ENCODE measurements around the gene MAGED4.
"Not testable (repeated sequence)": the region's sequence is repeated elsewhere in the genome, so short reads cannot be mapped to it uniquely, and the experiment has no call there.

Gene MAGED4, protein sequence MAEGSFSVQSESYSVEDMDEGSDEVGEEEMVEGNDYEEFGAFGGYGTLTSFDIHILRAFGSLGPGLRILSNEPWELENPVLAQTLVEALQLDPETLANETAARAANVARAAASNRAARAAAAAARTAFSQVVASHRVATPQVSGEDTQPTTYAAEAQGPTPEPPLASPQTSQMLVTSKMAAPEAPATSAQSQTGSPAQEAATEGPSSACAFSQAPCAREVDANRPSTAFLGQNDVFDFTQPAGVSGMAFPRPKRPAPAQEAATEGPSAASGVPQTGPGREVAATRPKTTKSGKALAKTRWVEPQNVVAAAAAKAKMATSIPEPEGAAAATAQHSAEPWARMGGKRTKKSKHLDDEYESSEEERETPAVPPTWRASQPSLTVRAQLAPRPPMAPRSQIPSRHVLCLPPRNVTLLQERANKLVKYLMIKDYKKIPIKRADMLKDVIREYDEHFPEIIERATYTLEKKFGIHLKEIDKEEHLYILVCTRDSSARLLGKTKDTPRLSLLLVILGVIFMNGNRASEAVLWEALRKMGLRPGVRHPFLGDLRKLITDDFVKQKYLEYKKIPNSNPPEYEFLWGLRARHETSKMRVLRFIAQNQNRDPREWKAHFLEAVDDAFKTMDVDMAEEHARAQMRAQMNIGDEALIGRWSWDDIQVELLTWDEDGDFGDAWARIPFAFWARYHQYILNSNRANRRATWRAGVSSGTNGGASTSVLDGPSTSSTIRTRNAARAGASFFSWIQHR

DNA sequence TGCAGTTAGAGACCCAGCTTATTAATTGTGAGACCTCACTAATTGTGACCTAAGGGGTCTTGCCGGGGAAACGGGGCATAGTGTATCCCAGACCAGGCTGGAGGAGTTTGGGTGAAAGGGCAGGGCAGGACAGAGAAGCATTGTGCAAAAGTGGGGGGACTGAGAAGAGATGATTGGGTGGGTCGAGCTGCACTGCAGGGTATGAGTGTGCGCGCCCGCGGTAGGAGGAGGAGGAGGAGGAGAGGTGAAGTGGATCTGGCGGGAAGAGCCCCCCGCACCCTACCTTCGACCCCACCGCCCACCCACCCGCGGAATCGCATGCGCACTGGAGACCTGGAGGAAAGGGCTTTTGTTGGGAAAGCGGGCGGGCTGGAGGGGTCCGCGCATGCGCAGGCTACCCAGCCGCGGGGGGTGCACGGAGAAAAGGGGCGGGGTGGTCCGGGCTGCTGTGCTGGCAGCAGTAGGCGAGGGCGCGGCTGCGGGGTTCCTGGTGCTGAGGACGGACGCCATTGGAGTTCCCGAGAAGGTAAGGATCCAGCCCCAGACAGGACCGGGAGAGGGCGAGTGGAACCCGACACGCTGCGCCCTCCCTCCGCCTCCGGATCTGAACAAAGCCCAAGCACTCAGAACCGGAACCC, at the start of gene MAGED4:
MAGED4 (plus strand) TSS at position 449 of the 638 bp plus-strand sequence. CDS start 1,035 bp downstream, outside the sequence.
- H3K4me1 ChIP-seq (ENCODE audit: control insufficient read depth, insufficient read depth, low read length); H3K9ac ChIP-seq (ENCODE audit: low read length in 2 of 2); H3K4me3 ChIP-seq (ENCODE audit: low read length in 2 of 2); H3K27me3 ChIP-seq (ENCODE audit: control insufficient read depth in 1 of 2, insufficient read depth in 2 of 2, low read length in 2 of 2); H3K27ac ChIP-seq (ENCODE audit: low read length); H3K9me3 ChIP-seq (ENCODE audit: control insufficient read depth in 2 of 2, low read length in 2 of 2); H3K36me3 ChIP-seq (ENCODE audit: control insufficient read depth in 2 of 2, insufficient read depth in 2 of 2, low read length in 2 of 2): not testable (repeated sequence)

DNA sequence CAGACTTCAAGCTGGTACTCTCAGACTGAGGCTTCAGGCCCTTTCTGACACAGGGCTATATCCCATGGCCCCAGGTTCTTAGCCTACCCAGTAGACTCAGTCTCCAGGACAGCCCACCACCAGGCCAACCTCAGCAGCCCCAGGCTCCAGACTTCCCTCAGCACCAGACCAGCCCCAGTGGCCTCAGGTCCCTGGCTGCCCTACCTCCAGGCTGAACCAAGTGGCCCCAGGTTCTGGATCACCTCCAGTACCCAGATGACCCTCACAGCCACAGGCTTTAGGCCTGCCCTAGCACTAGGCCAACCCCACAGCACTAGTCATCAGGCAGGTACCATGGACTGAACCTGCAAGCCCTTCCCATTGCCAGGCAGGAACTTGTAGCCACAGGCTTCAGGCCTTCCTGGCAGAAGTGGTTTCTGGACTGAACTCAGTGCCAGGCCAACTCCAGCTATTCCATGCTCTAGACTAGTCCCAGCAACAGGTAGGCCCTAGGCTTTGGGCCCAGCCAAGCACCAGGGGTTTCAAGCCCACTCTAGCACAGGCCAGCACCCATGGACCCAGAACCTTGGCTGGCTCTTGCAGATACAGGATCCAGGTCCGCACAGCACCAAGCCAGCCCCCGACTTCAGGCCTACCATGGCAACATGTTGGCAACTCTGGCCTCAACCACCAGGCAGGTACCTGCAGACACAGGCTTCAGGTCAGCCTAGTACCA, 45.7 kb upstream of the MAGED4 start:
- Histone ChIP-seq H3K36me3 (ENCODE audit: control insufficient read depth in 2 of 2, insufficient read depth in 2 of 2, low read length in 2 of 2) (no peaks in the 10 kb centered on the region), H3K27me3 (ENCODE audit: control insufficient read depth in 1 of 2, insufficient read depth in 2 of 2, low read length in 2 of 2) (peaks cover 0 to 14% of the 10 kb centered on the region in 2 donors), H3K9ac (ENCODE audit: low read length in 2 of 2) (no peak overlapping the region), H3K4me1 (ENCODE audit: control insufficient read depth, insufficient read depth, low read length) (no peaks in the 10 kb centered on the region), H3K27ac (ENCODE audit: low read length) (no peak overlapping the region), H3K9me3 (ENCODE audit: control insufficient read depth in 2 of 2, low read length in 2 of 2) (no peaks in the 10 kb centered on the region), H3K4me3 (ENCODE audit: low read length in 2 of 2) (no peak overlapping the region)

DNA sequence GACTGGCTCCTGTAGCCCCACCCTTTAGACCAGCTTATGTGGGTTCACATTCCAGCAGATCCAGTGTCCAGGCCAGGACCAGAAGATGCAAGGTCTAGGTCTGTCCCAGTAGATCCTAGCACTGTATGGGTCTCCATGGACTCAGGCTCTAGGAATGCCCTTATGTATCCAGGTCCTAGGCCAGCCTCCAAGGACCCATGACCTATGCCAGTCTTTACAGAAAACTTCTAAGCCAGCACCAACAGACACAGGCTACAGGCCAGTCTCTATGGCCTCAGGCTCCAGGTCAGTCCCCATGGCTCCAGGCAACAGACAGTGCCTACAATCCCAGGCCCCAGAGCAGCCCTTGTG, 45.2 kb upstream of the MAGED4 start:
- Histone ChIP-seq H3K4me1 (ENCODE audit: control insufficient read depth, insufficient read depth, low read length) (no peaks in the 10 kb centered on the region), H3K9ac (ENCODE audit: low read length in 2 of 2) (no peak overlapping the region), H3K4me3 (ENCODE audit: low read length in 2 of 2) (no peak overlapping the region), H3K9me3 (ENCODE audit: control insufficient read depth in 2 of 2, low read length in 2 of 2) (no peaks in the 10 kb centered on the region), H3K36me3 (ENCODE audit: control insufficient read depth in 2 of 2, insufficient read depth in 2 of 2, low read length in 2 of 2) (no peaks in the 10 kb centered on the region), H3K27me3 (ENCODE audit: control insufficient read depth in 1 of 2, insufficient read depth in 2 of 2, low read length in 2 of 2) (peaks cover 0 to 14% of the 10 kb centered on the region in 2 donors), H3K27ac (ENCODE audit: low read length) (no peak overlapping the region)

DNA sequence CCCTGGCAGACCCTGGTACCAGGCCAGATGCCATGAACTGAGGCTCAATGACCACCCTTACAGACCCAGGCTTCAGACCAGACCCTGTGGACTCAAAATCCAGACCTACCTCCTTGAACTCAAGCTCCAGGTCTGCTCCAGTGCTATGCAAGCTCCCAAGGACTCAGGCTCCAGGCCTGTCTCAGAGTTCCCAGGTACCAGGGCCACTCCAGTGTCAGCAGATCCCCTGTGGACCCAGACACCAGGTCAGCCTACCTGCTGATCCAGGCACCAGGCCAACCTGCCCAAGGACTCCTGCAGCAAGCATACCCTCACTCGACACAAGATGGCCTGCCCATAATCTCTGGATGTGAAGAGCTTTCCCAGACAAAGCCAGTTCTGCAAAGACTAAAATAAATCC, 44.7 kb upstream of the MAGED4 start:
- Histone ChIP-seq H3K36me3 (ENCODE audit: control insufficient read depth in 2 of 2, insufficient read depth in 2 of 2, low read length in 2 of 2) (no peaks in the 10 kb centered on the region), H3K9me3 (ENCODE audit: control insufficient read depth in 2 of 2, low read length in 2 of 2) (no peaks in the 10 kb centered on the region), H3K4me1 (ENCODE audit: control insufficient read depth, insufficient read depth, low read length) (no peaks in the 10 kb centered on the region), H3K27ac (ENCODE audit: low read length) (no peak overlapping the region), H3K27me3 (ENCODE audit: control insufficient read depth in 1 of 2, insufficient read depth in 2 of 2, low read length in 2 of 2) (peaks cover 0 to 14% of the 10 kb centered on the region in 2 donors), H3K4me3 (ENCODE audit: low read length in 2 of 2) (no peak overlapping the region), H3K9ac (ENCODE audit: low read length in 2 of 2) (no peak overlapping the region)

DNA sequence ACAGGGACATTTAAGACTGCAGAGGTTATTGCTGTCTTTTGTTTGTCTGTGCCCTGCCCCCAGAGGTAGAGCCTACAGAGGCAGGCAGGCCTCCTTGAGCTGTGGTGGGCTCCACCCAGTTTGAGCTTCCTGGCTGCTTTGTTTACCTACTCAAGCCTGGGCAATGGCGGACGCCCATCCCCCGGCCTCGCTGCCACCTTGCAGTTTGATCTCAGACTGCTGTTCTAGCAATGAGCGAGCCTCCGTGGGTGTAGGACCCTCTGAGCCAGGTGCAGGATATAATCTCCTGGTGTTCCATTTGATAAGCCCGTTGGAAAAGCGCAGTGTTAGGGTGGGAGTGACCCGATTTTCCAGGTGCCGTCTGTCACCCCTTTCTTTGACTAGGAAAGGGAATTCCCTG, 34.0 kb upstream of the MAGED4 start:
- H3K9ac ChIP-seq (ENCODE audit: low read length in 2 of 2); H3K27ac ChIP-seq (ENCODE audit: low read length); H3K4me3 ChIP-seq (ENCODE audit: low read length in 2 of 2); H3K9me3 ChIP-seq (ENCODE audit: control insufficient read depth in 2 of 2, low read length in 2 of 2); H3K36me3 ChIP-seq (ENCODE audit: control insufficient read depth in 2 of 2, insufficient read depth in 2 of 2, low read length in 2 of 2); H3K4me1 ChIP-seq (ENCODE audit: control insufficient read depth, insufficient read depth, low read length); H3K27me3 ChIP-seq (ENCODE audit: control insufficient read depth in 1 of 2, insufficient read depth in 2 of 2, low read length in 2 of 2): not testable (repeated sequence)

DNA sequence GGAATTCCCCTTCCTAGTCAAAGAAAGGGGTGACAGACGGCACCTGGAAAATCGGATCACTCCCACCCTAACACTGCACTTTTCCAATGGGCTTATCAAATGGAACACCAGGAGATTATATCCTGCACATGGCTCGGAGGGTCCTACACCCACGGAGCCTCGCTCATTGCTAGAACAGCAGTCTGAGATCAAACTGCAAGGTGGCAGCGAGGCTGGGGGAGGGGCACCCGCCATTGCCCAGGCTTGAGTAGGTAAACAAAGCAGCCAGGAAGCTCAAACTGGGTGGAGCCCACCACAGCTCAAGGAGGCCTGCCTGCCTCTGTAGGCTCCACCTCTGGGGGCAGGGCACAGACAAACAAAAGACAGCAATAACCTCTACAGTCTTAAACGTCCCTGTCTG, 24.5 kb upstream of the MAGED4 start:
- H3K9me3 ChIP-seq (ENCODE audit: control insufficient read depth in 2 of 2, low read length in 2 of 2); H3K36me3 ChIP-seq (ENCODE audit: control insufficient read depth in 2 of 2, insufficient read depth in 2 of 2, low read length in 2 of 2); H3K9ac ChIP-seq (ENCODE audit: low read length in 2 of 2); H3K27ac ChIP-seq (ENCODE audit: low read length); H3K4me1 ChIP-seq (ENCODE audit: control insufficient read depth, insufficient read depth, low read length); H3K4me3 ChIP-seq (ENCODE audit: low read length in 2 of 2); H3K27me3 ChIP-seq (ENCODE audit: control insufficient read depth in 1 of 2, insufficient read depth in 2 of 2, low read length in 2 of 2): not testable (repeated sequence)

DNA sequence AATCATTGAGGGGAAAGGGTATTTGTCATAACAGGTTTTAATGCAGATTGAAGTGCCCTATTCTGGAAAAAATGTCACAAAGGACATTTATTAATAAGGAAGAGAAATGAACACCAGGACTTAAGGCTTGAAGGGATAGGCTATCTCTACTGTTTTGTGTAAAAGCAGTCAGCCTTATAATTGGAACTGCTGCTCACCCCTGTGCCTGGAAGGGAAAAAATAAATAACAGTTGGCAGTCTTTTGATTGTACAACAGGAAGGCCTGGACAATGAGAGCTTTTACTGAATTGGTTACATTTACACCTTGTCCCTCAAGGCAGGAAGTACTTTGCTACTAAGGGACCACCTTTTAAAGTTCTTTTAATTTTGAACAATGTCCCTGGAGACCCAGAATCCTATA, 17.8 kb upstream of the MAGED4 start:
- no peak overlapping the region for H3K9ac ChIP-seq (ENCODE audit: low read length in 2 of 2)
- no peak overlapping the region for H3K4me3 ChIP-seq (ENCODE audit: low read length in 2 of 2)
- H3K27ac ChIP-seq (ENCODE audit: low read length) = no peak overlapping the region
- no peaks in the 10 kb centered on the region for H3K9me3 ChIP-seq (ENCODE audit: control insufficient read depth in 2 of 2, low read length in 2 of 2)
- H3K4me1 ChIP-seq (ENCODE audit: control insufficient read depth, insufficient read depth, low read length) = no peaks in the 10 kb centered on the region
- peaks cover 0 to 5% of the 10 kb centered on the region in 2 donors for H3K27me3 ChIP-seq (ENCODE audit: control insufficient read depth in 1 of 2, insufficient read depth in 2 of 2, low read length in 2 of 2)
- no peaks in the 10 kb centered on the region for H3K36me3 ChIP-seq (ENCODE audit: control insufficient read depth in 2 of 2, insufficient read depth in 2 of 2, low read length in 2 of 2)

DNA sequence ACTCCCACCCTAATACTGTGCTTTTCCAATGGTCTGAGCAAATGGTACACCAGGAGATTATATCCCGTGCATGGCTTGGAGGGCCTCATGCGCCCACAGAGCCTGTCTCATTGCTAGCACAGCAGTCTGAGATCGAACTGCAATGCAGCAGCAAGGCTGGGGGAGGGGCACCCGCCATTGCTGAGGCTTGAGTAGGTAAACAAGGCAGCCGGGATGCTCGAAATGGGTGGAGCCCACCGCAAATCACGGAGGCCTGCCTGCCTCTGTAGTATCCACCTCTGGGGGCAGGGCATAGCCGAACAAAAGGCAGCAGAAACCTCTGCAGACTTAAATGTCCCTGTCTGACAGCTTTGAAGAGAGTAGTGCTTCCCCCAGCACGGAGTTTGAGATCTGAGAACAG, 13.6 kb upstream of the MAGED4 start:
- not testable (repeated sequence) for H3K27ac ChIP-seq (ENCODE audit: low read length); H3K36me3 ChIP-seq (ENCODE audit: control insufficient read depth in 2 of 2, insufficient read depth in 2 of 2, low read length in 2 of 2); H3K4me3 ChIP-seq (ENCODE audit: low read length in 2 of 2); H3K27me3 ChIP-seq (ENCODE audit: control insufficient read depth in 1 of 2, insufficient read depth in 2 of 2, low read length in 2 of 2); H3K9ac ChIP-seq (ENCODE audit: low read length in 2 of 2); H3K9me3 ChIP-seq (ENCODE audit: control insufficient read depth in 2 of 2, low read length in 2 of 2); H3K4me1 ChIP-seq (ENCODE audit: control insufficient read depth, insufficient read depth, low read length)

DNA sequence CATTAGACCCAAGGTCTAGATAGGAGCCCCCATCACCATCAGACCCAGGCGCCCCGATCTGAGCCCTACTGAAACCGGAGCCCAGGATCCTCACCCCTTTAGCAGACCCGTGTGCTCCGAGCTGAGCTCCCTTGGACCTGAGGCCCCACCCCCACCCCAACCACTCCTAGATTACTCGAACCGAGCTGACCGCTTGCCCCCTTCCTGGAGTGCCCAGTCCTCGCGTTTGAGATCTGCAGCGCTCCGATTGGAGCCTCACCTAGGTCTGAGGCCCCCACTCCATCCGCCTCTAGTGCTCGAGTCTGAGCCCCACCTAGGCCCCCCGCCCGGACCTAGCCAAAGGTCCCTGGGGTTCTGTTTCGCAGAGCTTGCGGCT, 378 bp downstream of the MAGED4 start:
- H3K9ac ChIP-seq (ENCODE audit: low read length in 2 of 2); H3K9me3 ChIP-seq (ENCODE audit: control insufficient read depth in 2 of 2, low read length in 2 of 2); H3K27ac ChIP-seq (ENCODE audit: low read length); H3K27me3 ChIP-seq (ENCODE audit: control insufficient read depth in 1 of 2, insufficient read depth in 2 of 2, low read length in 2 of 2); H3K4me3 ChIP-seq (ENCODE audit: low read length in 2 of 2); H3K36me3 ChIP-seq (ENCODE audit: control insufficient read depth in 2 of 2, insufficient read depth in 2 of 2, low read length in 2 of 2); H3K4me1 ChIP-seq (ENCODE audit: control insufficient read depth, insufficient read depth, low read length): not testable (repeated sequence)

DNA sequence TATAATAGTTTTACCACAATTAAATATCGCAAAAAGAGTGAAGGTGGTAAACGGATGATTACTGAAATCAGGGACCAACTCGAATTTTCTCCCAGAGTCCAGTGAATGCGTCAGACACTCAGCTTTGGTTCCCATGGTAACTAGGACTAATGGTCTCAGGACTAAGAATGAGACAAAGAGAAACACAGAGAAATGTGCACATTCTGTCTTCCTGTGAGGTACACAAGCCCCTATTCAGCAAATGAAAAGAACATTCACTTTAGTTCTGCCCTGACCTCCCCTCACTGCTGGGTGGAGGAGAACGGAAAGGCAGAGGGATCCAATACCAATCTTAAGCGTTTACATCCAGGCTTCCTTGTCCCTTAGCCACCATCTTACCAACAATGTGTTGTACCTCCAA, 26.7 kb downstream of the MAGED4 start:
- not testable (repeated sequence) for H3K4me3 ChIP-seq (ENCODE audit: low read length in 2 of 2); H3K9ac ChIP-seq (ENCODE audit: low read length in 2 of 2); H3K9me3 ChIP-seq (ENCODE audit: control insufficient read depth in 2 of 2, low read length in 2 of 2); H3K4me1 ChIP-seq (ENCODE audit: control insufficient read depth, insufficient read depth, low read length); H3K27me3 ChIP-seq (ENCODE audit: control insufficient read depth in 1 of 2, insufficient read depth in 2 of 2, low read length in 2 of 2); H3K36me3 ChIP-seq (ENCODE audit: control insufficient read depth in 2 of 2, insufficient read depth in 2 of 2, low read length in 2 of 2); H3K27ac ChIP-seq (ENCODE audit: low read length)

Data from stomach smooth muscle (tissue), 2 donors.